A172 (cell line): ENCODE data around the gene PHAF1. TPM values are rescaled to one million over a fixed set of nuclear protein-coding genes. Genes with fewer than 3 reads are reported as not detected.

Experiments
- DNase-seq: peaks from one replicate; pipeline ENCODE4 v3.0.0-alpha.2; 2015; ENCODE audit warnings: low spot score
- total RNA-seq: library from RNA; depleted of rRNA; stranded (reverse); fragments of >200 nt; shearing (Covaris generic); gene quantifications from 2 replicates; pipeline ENCODE4 v1.2.3, GENCODE V29; 2014; rRNA removed

The PHAF1 gene
- total RNA-seq, 1 experiment from 2014 or later: 26.4 TPM

- DNase-seq: no peak
Observed at GRCh38 chr16:67195676-67196075, 85.9 kb downstream of the PHAF1 start.

GRCh38 chr16:67196881-67197280 is 87.1 kb downstream of the PHAF1 start:
- no peak for DNase-seq

GRCh38 chr16:67197704-67198103 is 88.0 kb downstream of the PHAF1 start:
- DNase-seq: no peak

Other genes starting within 250 kb of the PHAF1 start
- gene PDP2, start 229.4 kb upstream of the PHAF1 start, total RNA-seq: 11.8 and 16.7 TPM in 2 replicates
- gene CDH16, start 191.1 kb upstream of the PHAF1 start, total RNA-seq: not detected in 2 replicates
- 1.0 and 2.8 TPM in 2 replicates for gene RRAD, start 184.4 kb upstream of the PHAF1 start, total RNA-seq
- 150 and 174 TPM in 2 replicates for gene CIAO2B, start 175.5 kb upstream of the PHAF1 start, total RNA-seq
- 19.7 TPM in 2 replicates for gene CES2, start 174.4 kb upstream of the PHAF1 start, total RNA-seq
- 0.05 and 0.17 TPM in 2 replicates for gene CES3, start 148.7 kb upstream of the PHAF1 start, total RNA-seq
- gene CES4A, start 121.4 kb upstream of the PHAF1 start, total RNA-seq: not detected in 2 replicates
- 72.3 and 89.4 TPM in 2 replicates for gene CBFB, start 80.8 kb upstream of the PHAF1 start, total RNA-seq
- 63.0 and 65.1 TPM in 2 replicates for gene B3GNT9, start 41.1 kb downstream of the PHAF1 start, total RNA-seq
- 28.9 and 36.1 TPM in 2 replicates for gene TRADD, start 50.0 kb downstream of the PHAF1 start, total RNA-seq
- gene FBXL8, start 50.0 kb downstream of the PHAF1 start, total RNA-seq: 7.3 and 9.0 TPM in 2 replicates
- 5.8 and 10.9 TPM in 2 replicates for gene HSF4, start 54.8 kb downstream of the PHAF1 start, total RNA-seq
- 11.2 and 19.6 TPM in 2 replicates for gene NOL3, start 60.6 kb downstream of the PHAF1 start, total RNA-seq
- gene MATCAP1, start 74.0 kb downstream of the PHAF1 start, total RNA-seq: 15.6 and 17.5 TPM in 2 replicates
- gene EXOC3L1, start 80.2 kb downstream of the PHAF1 start, total RNA-seq: 0.12 and 0.50 TPM in 2 replicates
- 99.6 and 115 TPM in 2 replicates for gene E2F4, start 82.2 kb downstream of the PHAF1 start, total RNA-seq
- gene ELMO3, start 89.2 kb downstream of the PHAF1 start, total RNA-seq: 0.24 and 0.48 TPM in 2 replicates
- 48.0 and 59.4 TPM in 2 replicates for gene TMEM208, start 117.2 kb downstream of the PHAF1 start, total RNA-seq
- gene FHOD1, start 137.5 kb downstream of the PHAF1 start, total RNA-seq: 10.3 and 13.2 TPM in 2 replicates
- gene SLC9A5, start 139.0 kb downstream of the PHAF1 start, total RNA-seq: 0.03 and 0.29 TPM in 2 replicates
- gene PLEKHG4, start 169.6 kb downstream of the PHAF1 start, total RNA-seq: 0.14 TPM in 1 of 2 replicates, not detected in the other
- not detected in 2 replicates for gene KCTD19, start 216.8 kb downstream of the PHAF1 start, total RNA-seq
- gene LRRC36, start 216.9 kb downstream of the PHAF1 start, total RNA-seq: not detected in 2 replicates